HepG2 (cell line): ENCODE results near the gene SOCS1. TPM values are rescaled to one million over a fixed set of nuclear protein-coding genes. Genes with fewer than 3 reads are reported as not detected.

ENCODE experiments used
- SOX13 ChIP-seq, 3 experiments: fragments of 450-650 bp in 1 of 3; sonication (generic) in 1 of 3; formaldehyde crosslinking in 1 of 3; IDR thresholded peaks in 2 of 3; conservative IDR thresholded peaks in 1 of 3; 2 replicates each; pipeline versions ENCODE4 v1.5.0 to v1.6.1; 2016 to 2020; ENCODE audit warnings: antibody characterized with exemption in 1 of 3, mild to moderate bottlenecking in 1 of 3, missing compliant biosample characterization in 1 of 3, missing genetic modification reagents in 1 of 3, moderate library complexity in 1 of 3
- ZNF326 ChIP-seq: sonication (generic); formaldehyde crosslinking; IDR thresholded peaks from 2 replicates; pipeline ENCODE4 v1.4.0; 2020; ENCODE audit warnings: missing genetic modification reagents, borderline replicate concordance
- ZNF468 ChIP-seq: sonication (generic); formaldehyde crosslinking; IDR thresholded peaks from 2 replicates; pipeline ENCODE4 v1.8.0; 2022; ENCODE audit warnings: mild to moderate bottlenecking, moderate library complexity, missing genetic modification reagents
- polyA plus RNA-seq, 8 experiments: library from polyadenylated mRNA; depleted of rRNA in 3 of 8; stranded (reverse) in 7 of 8; unstranded in 1 of 8; fragments of >200 nt; fragmentation: Illumina TruSeq in 4 of 8; extraction: Trizol in 4 of 8; gene quantifications; 2 replicates each; pipeline versions ENCODE4 v1.2.1 to v1.2.3, GENCODE V29; 2011 to 2016; ENCODE audit warnings: low read depth in 4 of 8, missing spikeins in 1 of 8, mixed read lengths in 1 of 8; ENCODE audit not compliant: insufficient read depth in 1 of 8
- total RNA-seq, 5 experiments: library from RNA; depleted of rRNA; stranded (reverse); fragments of >200 nt; fragmentation: Illumina TruSeq; extraction: Trizol; gene quantifications; 2 replicates each; pipeline ENCODE4 v1.2.3, GENCODE V29; 2016; ENCODE audit warnings: low read depth in 1 of 5
- TF ChIP-seq, protein P1 (sequence below): sonication (generic); formaldehyde crosslinking; IDR thresholded peaks from 2 replicates; pipeline ENCODE4 v1.8.1; 2022; ENCODE audit warnings: mild to moderate bottlenecking, missing genetic modification reagents
- TF ChIP-seq, protein P2 (sequence below): sonication (generic); formaldehyde crosslinking; IDR thresholded peaks from 2 replicates; pipeline ENCODE4 v1.4.0; 2020; ENCODE audit warnings: missing genetic modification reagents
- TF ChIP-seq, protein P3 (sequence below): sonication (generic); formaldehyde crosslinking; IDR thresholded peaks from one replicate; pipeline ENCODE4 v1.5.1; 2020; ENCODE audit warnings: mild to moderate bottlenecking, missing genetic modification reagents; ENCODE audit errors: not compliant biosample characterization
- TF ChIP-seq, protein P4 (sequence below): sonication (generic); formaldehyde crosslinking; IDR thresholded peaks from 2 replicates; pipeline ENCODE4 v1.4.0; 2020; ENCODE audit warnings: missing genetic modification reagents

The SOCS1 gene
- total and polyA plus RNA-seq, 2 of the 13 experiments (the other 11 are each of a cell fraction or from before 2014, with no cell fraction given), result 5.3 to 6.3 TPM

DNA sequence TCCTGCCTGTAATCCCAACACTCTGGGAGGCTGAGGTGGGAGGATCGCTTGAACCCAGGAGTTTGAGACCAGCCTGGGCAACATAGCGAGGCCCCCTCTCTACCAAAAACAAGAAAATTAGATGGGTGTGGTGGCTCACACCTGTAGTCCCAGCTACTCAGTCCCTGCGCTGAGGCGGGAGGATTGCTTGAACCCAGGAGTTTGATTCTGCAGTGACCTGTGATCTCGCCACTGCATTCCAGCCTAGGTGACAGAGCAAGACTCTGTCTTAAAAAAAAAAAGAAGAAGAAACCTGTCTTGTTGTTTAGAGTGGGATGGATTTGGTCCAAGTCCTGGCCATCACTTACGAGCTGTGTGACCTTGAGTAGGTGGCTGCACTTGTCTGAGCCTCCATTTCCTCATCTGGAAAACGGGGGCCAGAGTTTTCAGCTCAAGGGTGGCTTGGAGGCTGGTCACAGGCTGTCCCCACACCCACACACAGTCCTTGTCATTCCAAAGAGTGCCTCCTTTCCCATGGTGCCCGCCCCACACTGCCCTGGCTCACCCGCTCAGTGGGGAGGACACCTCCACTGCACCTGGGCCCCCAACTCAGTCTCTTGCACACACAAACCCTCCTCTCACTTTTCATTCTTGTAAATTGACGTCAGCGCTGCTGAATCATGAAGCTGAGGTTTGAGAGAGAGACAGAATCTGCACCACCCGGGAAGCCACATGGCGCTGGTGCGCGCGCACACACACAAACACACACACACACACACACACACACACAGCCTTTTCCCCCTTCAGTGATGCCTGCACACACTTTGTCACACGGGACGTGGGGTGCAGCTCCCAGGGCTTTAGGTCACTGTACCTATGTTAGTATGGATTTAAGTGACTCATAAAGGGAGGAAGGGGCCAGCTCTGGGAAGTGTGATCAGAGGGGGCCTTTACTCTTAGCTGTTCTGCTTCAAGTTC, 4.2 kb downstream of the SOCS1 start (continued):
- TF ChIP-seq, protein P1, sequence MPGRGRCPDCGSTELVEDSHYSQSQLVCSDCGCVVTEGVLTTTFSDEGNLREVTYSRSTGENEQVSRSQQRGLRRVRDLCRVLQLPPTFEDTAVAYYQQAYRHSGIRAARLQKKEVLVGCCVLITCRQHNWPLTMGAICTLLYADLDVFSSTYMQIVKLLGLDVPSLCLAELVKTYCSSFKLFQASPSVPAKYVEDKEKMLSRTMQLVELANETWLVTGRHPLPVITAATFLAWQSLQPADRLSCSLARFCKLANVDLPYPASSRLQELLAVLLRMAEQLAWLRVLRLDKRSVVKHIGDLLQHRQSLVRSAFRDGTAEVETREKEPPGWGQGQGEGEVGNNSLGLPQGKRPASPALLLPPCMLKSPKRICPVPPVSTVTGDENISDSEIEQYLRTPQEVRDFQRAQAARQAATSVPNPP (CRISPR knock-in tag), result no peak
- TF ChIP-seq, protein P2, sequence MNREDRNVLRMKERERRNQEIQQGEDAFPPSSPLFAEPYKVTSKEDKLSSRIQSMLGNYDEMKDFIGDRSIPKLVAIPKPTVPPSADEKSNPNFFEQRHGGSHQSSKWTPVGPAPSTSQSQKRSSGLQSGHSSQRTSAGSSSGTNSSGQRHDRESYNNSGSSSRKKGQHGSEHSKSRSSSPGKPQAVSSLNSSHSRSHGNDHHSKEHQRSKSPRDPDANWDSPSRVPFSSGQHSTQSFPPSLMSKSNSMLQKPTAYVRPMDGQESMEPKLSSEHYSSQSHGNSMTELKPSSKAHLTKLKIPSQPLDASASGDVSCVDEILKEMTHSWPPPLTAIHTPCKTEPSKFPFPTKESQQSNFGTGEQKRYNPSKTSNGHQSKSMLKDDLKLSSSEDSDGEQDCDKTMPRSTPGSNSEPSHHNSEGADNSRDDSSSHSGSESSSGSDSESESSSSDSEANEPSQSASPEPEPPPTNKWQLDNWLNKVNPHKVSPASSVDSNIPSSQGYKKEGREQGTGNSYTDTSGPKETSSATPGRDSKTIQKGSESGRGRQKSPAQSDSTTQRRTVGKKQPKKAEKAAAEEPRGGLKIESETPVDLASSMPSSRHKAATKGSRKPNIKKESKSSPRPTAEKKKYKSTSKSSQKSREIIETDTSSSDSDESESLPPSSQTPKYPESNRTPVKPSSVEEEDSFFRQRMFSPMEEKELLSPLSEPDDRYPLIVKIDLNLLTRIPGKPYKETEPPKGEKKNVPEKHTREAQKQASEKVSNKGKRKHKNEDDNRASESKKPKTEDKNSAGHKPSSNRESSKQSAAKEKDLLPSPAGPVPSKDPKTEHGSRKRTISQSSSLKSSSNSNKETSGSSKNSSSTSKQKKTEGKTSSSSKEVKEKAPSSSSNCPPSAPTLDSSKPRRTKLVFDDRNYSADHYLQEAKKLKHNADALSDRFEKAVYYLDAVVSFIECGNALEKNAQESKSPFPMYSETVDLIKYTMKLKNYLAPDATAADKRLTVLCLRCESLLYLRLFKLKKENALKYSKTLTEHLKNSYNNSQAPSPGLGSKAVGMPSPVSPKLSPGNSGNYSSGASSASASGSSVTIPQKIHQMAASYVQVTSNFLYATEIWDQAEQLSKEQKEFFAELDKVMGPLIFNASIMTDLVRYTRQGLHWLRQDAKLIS (CRISPR knock-in tag), result no peak
- TF ChIP-seq, protein P3, sequence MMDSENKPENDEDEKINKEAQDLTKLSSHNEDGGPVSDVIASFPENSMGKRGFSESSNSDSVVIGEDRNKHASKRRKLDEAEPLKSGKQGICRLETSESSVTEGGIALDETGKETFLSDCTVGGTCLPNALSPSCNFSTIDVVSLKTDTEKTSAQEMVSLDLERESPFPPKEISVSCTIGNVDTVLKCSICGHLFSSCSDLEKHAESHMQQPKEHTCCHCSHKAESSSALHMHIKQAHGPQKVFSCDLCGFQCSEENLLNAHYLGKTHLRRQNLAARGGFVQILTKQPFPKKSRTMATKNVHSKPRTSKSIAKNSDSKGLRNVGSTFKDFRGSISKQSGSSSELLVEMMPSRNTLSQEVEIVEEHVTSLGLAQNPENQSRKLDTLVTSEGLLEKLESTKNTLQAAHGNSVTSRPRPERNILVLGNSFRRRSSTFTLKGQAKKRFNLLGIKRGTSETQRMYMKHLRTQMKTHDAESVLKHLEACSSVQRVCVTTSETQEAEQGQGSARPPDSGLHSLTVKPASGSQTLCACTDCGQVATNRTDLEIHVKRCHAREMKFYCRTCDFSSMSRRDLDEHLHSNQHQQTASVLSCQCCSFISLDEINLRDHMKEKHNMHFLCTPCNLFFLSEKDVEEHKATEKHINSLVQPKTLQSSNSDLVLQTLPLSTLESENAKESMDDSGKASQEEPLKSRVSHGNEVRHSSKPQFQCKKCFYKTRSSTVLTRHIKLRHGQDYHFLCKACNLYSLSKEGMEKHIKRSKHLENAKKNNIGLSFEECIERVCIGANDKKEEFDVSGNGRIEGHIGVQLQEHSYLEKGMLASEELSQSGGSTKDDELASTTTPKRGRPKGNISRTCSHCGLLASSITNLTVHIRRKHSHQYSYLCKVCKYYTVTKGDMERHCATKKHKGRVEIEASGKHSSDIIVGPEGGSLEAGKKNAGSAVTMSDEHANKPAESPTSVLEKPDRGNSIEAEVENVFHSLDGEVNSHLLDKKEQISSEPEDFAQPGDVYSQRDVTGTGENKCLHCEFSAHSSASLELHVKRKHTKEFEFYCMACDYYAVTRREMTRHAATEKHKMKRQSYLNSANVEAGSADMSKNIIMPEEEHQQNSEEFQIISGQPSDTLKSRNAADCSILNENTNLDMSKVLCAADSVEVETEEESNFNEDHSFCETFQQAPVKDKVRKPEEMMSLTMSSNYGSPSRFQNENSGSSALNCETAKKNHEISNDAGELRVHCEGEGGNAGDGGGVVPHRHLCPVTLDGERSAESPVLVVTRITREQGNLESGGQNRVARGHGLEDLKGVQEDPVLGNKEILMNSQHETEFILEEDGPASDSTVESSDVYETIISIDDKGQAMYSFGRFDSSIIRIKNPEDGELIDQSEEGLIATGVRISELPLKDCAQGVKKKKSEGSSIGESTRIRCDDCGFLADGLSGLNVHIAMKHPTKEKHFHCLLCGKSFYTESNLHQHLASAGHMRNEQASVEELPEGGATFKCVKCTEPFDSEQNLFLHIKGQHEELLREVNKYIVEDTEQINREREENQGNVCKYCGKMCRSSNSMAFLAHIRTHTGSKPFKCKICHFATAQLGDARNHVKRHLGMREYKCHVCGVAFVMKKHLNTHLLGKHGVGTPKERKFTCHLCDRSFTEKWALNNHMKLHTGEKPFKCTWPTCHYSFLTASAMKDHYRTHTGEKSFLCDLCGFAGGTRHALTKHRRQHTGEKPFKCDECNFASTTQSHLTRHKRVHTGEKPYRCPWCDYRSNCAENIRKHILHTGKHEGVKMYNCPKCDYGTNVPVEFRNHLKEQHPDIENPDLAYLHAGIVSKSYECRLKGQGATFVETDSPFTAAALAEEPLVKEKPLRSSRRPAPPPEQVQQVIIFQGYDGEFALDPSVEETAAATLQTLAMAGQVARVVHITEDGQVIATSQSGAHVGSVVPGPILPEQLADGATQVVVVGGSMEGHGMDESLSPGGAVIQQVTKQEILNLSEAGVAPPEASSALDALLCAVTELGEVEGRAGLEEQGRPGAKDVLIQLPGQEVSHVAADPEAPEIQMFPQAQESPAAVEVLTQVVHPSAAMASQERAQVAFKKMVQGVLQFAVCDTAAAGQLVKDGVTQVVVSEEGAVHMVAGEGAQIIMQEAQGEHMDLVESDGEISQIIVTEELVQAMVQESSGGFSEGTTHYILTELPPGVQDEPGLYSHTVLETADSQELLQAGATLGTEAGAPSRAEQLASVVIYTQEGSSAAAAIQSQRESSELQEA (CRISPR knock-in tag), result no peak
- TF ChIP-seq, protein P4, sequence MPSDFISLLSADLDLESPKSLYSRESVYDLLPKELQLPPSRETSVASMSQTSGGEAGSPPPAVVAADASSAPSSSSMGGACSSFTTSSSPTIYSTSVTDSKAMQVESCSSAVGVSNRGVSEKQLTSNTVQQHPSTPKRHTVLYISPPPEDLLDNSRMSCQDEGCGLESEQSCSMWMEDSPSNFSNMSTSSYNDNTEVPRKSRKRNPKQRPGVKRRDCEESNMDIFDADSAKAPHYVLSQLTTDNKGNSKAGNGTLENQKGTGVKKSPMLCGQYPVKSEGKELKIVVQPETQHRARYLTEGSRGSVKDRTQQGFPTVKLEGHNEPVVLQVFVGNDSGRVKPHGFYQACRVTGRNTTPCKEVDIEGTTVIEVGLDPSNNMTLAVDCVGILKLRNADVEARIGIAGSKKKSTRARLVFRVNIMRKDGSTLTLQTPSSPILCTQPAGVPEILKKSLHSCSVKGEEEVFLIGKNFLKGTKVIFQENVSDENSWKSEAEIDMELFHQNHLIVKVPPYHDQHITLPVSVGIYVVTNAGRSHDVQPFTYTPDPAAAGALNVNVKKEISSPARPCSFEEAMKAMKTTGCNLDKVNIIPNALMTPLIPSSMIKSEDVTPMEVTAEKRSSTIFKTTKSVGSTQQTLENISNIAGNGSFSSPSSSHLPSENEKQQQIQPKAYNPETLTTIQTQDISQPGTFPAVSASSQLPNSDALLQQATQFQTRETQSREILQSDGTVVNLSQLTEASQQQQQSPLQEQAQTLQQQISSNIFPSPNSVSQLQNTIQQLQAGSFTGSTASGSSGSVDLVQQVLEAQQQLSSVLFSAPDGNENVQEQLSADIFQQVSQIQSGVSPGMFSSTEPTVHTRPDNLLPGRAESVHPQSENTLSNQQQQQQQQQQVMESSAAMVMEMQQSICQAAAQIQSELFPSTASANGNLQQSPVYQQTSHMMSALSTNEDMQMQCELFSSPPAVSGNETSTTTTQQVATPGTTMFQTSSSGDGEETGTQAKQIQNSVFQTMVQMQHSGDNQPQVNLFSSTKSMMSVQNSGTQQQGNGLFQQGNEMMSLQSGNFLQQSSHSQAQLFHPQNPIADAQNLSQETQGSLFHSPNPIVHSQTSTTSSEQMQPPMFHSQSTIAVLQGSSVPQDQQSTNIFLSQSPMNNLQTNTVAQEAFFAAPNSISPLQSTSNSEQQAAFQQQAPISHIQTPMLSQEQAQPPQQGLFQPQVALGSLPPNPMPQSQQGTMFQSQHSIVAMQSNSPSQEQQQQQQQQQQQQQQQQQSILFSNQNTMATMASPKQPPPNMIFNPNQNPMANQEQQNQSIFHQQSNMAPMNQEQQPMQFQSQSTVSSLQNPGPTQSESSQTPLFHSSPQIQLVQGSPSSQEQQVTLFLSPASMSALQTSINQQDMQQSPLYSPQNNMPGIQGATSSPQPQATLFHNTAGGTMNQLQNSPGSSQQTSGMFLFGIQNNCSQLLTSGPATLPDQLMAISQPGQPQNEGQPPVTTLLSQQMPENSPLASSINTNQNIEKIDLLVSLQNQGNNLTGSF, result no peak
- TF ChIP-seq ZNF326 (CRISPR knock-in tag) (no peak), ZNF468 (CRISPR knock-in tag) (no peak), SOX13 (IDR thresholded peaks at IDR 0.05) (no peak), SOX13 (CRISPR knock-in tag; conservative IDR thresholded peaks at IDR 0.05 in 1 of 2, IDR thresholded peaks at IDR 0.05 in 1 of 2) (no peak)
